GM18508 (cell line): Measurements from ENCODE around the gene GRIP2.

Source experiments
- ATAC-seq: cut with Tn5 transposase; IDR thresholded peaks from one replicate; pipeline ENCODE4 v1.9.1; 2021; ENCODE audit warnings: moderate number of reproducible peaks; ENCODE audit not compliant: insufficient read depth, unreplicated experiment

GRIP2 gene

GRCh38 chr3:14458434-14459275 lies 81.5 kb downstream of the GRIP2 start:
- peak; percentile 43 for ATAC-seq

- no peak for ATAC-seq
Measured at GRCh38 chr3:14457999-14458398, 82.1 kb downstream of the GRIP2 start.

GRCh38 chr3:14457481-14457880 lies 82.7 kb downstream of the GRIP2 start:
- no peak for ATAC-seq

- no peak for ATAC-seq
Measured at GRCh38 chr3:14456794-14457193, 83.3 kb downstream of the GRIP2 start.

GRCh38 chr3:14455571-14456317 lies 84.4 kb downstream of the GRIP2 start:
- no peak for ATAC-seq

GRCh38 chr3:14454639-14455310 lies 85.4 kb downstream of the GRIP2 start:
- no peak for ATAC-seq

- ATAC-seq, result no peak
Measured at GRCh38 chr3:14453876-14454638, 86.1 kb downstream of the GRIP2 start.

GRCh38 chr3:14452740-14453710 lies 87.1 kb downstream of the GRIP2 start:
- ATAC-seq, result no peak

GRCh38 chr3:14451844-14452739 lies 88.0 kb downstream of the GRIP2 start:
- ATAC-seq, result no peak

GRCh38 chr3:14450922-14451606 lies 89.1 kb downstream of the GRIP2 start:
- no peak for ATAC-seq

- ATAC-seq, result no peak
Measured at GRCh38 chr3:14450506-14450905, 89.6 kb downstream of the GRIP2 start.

GRCh38 chr3:14448756-14449727 lies 91.1 kb downstream of the GRIP2 start:
- no peak for ATAC-seq

- ATAC-seq, result no peak
Measured at GRCh38 chr3:14448063-14448462, 92.1 kb downstream of the GRIP2 start.

- no peak for ATAC-seq
Measured at GRCh38 chr3:14446988-14447570, 93.1 kb downstream of the GRIP2 start.

GRCh38 chr3:14445773-14446172 lies 94.4 kb downstream of the GRIP2 start:
- ATAC-seq, result no peak

- no peak for ATAC-seq
Measured at GRCh38 chr3:14444380-14444779, 95.8 kb downstream of the GRIP2 start.
